NOMO-1 treated with dmso at 0.1 percent for 144 hours (cell line): ENCODE data around the gene LTB.
A peak's percentile ranks its signal among the peaks of the same experiment; 100 is the strongest.

Experiments
- DNase-seq: peaks from one replicate; lab custom pipeline; 2025; ENCODE audit not compliant: unreplicated experiment; lab: John Stamatoyannopoulos, UW

Gene LTB

GRCh38 chr6:31582230-31582643 is at the start of gene LTB:
LTB (minus strand) TSS chr6:31582424; CDS start chr6:31582417, 7 bp downstream.
- no peak for DNase-seq

- DNase-seq = no peak
These were observed 49.6 kb upstream of the LTB start for GRCh38 chr6:31631681-31632278.

- DNase-seq = no peak
These were observed 49.0 kb upstream of the LTB start for GRCh38 chr6:31631209-31631608.

GRCh38 chr6:31630177-31630934 is 48.1 kb upstream of the LTB start:
- DNase-seq = no peak

GRCh38 chr6:31629014-31629413 is 46.8 kb upstream of the LTB start:
- DNase-seq = no peak

- DNase-seq = no peak
These were observed 45.6 kb upstream of the LTB start for GRCh38 chr6:31627690-31628287.

GRCh38 chr6:31626952-31627351 is 44.7 kb upstream of the LTB start:
- DNase-seq = no peak

- DNase-seq = no peak
These were observed 41.8 kb upstream of the LTB start for GRCh38 chr6:31624070-31624469.

- peak; percentile 16 for DNase-seq
These were observed 40.5 kb upstream of the LTB start for GRCh38 chr6:31622684-31623091.

GRCh38 chr6:31621991-31622390 is 39.8 kb upstream of the LTB start:
- no peak for DNase-seq

GRCh38 chr6:31621320-31621939 is 39.2 kb upstream of the LTB start:
- no peak for DNase-seq

- DNase-seq = peak; percentile 79
These were observed 38.5 kb upstream of the LTB start, which contains the start of gene PRRC2A for GRCh38 chr6:31620586-31621319. PRRC2A (plus strand) TSS chr6:31620715; CDS start chr6:31622790, 2,075 bp downstream.

GRCh38 chr6:31619805-31620585 is 37.8 kb upstream of the LTB start:
- peak; percentile 99 for DNase-seq

GRCh38 chr6:31617010-31617409 is 34.8 kb upstream of the LTB start:
- DNase-seq = no peak

- DNase-seq = peak; percentile 93
These were observed 33.5 kb upstream of the LTB start for GRCh38 chr6:31615748-31616147.

GRCh38 chr6:31614684-31615578 is 32.7 kb upstream of the LTB start, which contains the start of gene AIF1:
AIF1 (plus strand) TSS chr6:31615234; CDS start chr6:31615330, 96 bp downstream.
- no peak for DNase-seq

- peak; percentile 26 for DNase-seq
These were observed 31.9 kb upstream of the LTB start for GRCh38 chr6:31614075-31614619.

GRCh38 chr6:31610968-31611367 is 28.7 kb upstream of the LTB start:
- DNase-seq = no peak
